Activated naive CD8-positive, alpha-beta T cell treated with anti-CD3 and anti-CD28 coated beads, Interleukin-2, amount 50 U/mL, for 24 hours (primary cell): ENCODE data around the gene TLR9.

Experiments
- ATAC-seq: fragments of 150-1000 bp; cut with Tn5 transposase; one replicate; pipeline ENCODE4 v1.10.0; 2021
- DNase-seq: peaks from one replicate; pipeline ENCODE4 v3.0.0; 2021
- H3K27ac Mint-ChIP-seq: one replicate; pipeline ENCODE4 v1.8.0; 2021; ENCODE audit warnings: mild to moderate bottlenecking, mixed read lengths
- H3K27me3 Mint-ChIP-seq: one replicate; pipeline ENCODE4 v1.8.0; 2021; ENCODE audit warnings: mixed read lengths
- H3K36me3 Mint-ChIP-seq: one replicate; pipeline ENCODE4 v1.8.0; 2021; ENCODE audit warnings: low read depth, mixed read lengths
- H3K4me1 Mint-ChIP-seq: one replicate; pipeline ENCODE4 v1.8.0; 2021; ENCODE audit warnings: mixed read lengths
- H3K4me3 Mint-ChIP-seq: one replicate; pipeline ENCODE4 v1.8.0; 2021; ENCODE audit warnings: mild to moderate bottlenecking, moderate library complexity, mixed read lengths
- H3K9me3 Mint-ChIP-seq: one replicate; pipeline ENCODE4 v1.8.0; 2021; ENCODE audit warnings: mixed read lengths

The TLR9 gene

DNA sequence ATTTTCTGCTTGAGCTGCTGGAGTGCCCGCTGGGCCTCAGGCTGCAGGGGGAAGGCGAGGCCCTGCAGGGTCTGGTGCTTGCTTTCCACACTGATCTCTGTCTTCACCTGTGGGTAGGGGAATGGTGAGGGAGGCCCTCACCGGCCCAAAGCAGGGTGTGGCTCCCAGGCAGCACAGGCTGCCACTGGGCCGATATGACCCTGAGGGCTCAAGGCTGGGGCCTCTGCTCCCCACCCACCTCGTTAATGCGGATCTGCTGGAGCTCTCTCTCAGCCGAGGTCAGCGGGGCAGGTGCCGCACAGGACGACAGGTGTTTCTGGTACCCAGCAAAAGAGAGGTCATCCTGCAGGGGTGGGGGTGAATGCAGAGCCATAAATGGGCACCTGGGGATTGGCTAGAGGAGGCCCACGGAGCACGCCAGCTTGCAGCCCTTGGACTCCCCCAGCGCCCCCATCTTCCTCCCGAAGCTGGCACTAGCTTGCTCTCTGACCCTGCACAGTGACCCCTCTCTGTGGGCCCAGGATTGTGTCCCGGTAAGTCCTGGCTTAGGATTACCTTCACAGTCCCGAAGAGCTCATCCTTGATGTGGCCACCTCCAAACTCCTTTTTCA lies 5.5 kb upstream of the TLR9 start:
- H3K27ac Mint-ChIP-seq: no peak overlapping the region
- ATAC-seq: no peak
- H3K36me3 Mint-ChIP-seq: peaks cover 14% of the 10 kb centered on the region
- no peaks in the 10 kb centered on the region for H3K27me3 Mint-ChIP-seq
- no peak for DNase-seq
- H3K9me3 Mint-ChIP-seq: no peaks in the 10 kb centered on the region
- H3K4me3 Mint-ChIP-seq: no peak overlapping the region
- peaks cover 42% of the 10 kb centered on the region for H3K4me1 Mint-ChIP-seq

- Mint-ChIP-seq H3K4me3 (no peak overlapping the region), H3K9me3 (no peaks in the 10 kb centered on the region), H3K4me1 (peaks cover 42% of the 10 kb centered on the region), H3K27ac (no peak overlapping the region), H3K27me3 (no peaks in the 10 kb centered on the region), H3K36me3 (peaks cover 14% of the 10 kb centered on the region)
- DNase-seq: no peak
- ATAC-seq: no peak
Measured at GRCh38 chr3:52230461-52230860, 5.0 kb upstream of the TLR9 start.

DNA sequence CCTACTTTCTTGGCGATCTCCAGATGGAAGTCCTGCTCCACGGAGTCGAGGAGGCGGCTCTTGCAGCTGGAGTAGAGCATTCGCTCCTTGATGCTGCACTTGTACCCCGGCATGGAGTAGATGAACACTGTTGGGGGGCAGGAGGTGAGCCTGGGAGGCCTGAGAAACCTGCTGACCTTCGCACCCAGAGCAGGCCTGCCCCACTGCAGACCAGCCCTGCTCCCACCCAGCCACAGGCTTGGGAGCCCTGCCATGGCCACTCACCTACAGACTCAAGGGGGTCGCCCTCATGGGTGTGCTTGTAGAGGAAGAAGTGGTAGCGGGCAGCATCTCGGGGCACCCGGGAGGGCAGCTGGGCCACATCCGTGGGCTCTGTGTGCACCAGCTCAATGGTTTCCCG lies 4.2 kb upstream of the TLR9 start:
- ATAC-seq (no peak), DNase-seq (no peak)
- Mint-ChIP-seq H3K27ac (no peak overlapping the region), H3K27me3 (no peaks in the 10 kb centered on the region), H3K4me1 (peaks cover 43% of the 10 kb centered on the region), H3K9me3 (no peaks in the 10 kb centered on the region), H3K4me3 (no peak overlapping the region), H3K36me3 (peaks cover 14% of the 10 kb centered on the region)

- H3K36me3 Mint-ChIP-seq: peaks cover 14% of the 10 kb centered on the region
- peaks cover 46% of the 10 kb centered on the region for H3K4me1 Mint-ChIP-seq
- no peak for DNase-seq
- H3K27ac Mint-ChIP-seq: no peak overlapping the region
- H3K9me3 Mint-ChIP-seq: no peaks in the 10 kb centered on the region
- ATAC-seq: no peak
- no peaks in the 10 kb centered on the region for H3K27me3 Mint-ChIP-seq
- no peak overlapping the region for H3K4me3 Mint-ChIP-seq
Measured at GRCh38 chr3:52228751-52229291, 3.4 kb upstream of the TLR9 start.

DNA sequence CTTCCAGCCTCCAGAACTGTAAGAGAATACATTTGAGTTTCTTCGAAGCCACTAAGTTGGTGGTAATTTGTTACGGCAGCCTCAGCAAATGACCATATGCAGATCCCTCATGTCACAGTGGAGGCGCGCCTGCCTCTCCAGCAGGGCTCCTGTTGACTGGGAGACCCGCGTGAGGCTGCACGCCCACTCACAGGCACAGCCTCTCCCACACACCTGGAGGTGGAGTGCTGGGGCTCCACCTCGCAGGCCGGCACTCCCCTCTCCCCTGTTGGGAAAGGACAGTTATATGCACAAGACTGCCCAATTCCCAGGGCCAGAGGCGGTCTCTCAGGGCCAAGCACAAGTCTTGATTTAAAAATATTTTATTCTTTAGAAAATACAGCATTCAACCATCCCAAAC lies 2.8 kb upstream of the TLR9 start:
- Mint-ChIP-seq H3K27me3 (no peaks in the 10 kb centered on the region), H3K36me3 (peaks cover 14% of the 10 kb centered on the region), H3K9me3 (no peaks in the 10 kb centered on the region), H3K27ac (no peak overlapping the region), H3K4me3 (no peak overlapping the region), H3K4me1 (peaks cover 47% of the 10 kb centered on the region)
- ATAC-seq (no peak), DNase-seq (peak; percentile 4)

GRCh38 chr3:52227766-52228165 lies 2.3 kb upstream of the TLR9 start:
- Mint-ChIP-seq H3K27ac (no peak overlapping the region), H3K4me1 (peaks cover 47% of the 10 kb centered on the region), H3K4me3 (no peak overlapping the region), H3K27me3 (no peaks in the 10 kb centered on the region), H3K9me3 (no peaks in the 10 kb centered on the region), H3K36me3 (peaks cover 14% of the 10 kb centered on the region)
- ATAC-seq (no peak), DNase-seq (peak; percentile 2)

DNA sequence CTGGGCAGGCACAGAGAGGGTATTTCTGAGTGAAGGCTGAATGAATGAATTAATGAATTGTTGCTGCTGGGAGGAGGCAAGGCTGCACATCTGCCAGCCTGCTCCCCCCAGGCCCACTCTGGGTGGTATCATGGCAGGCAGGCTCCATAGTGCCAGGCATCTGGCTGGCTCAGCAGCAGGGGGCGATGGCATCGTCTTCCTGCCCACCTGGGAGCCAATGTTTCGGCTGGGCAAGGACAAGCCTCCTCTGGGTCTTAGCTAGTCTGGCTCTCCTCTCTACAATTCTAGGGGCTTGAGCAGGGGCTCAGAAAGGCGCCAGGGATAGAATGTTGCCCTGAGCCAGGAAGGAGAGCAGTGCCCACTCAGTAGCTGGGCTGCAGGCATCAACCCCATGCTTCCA lies 1.7 kb upstream of the TLR9 start:
- Mint-ChIP-seq H3K9me3 (no peaks in the 10 kb centered on the region), H3K27me3 (no peaks in the 10 kb centered on the region), H3K4me1 (peaks cover 47% of the 10 kb centered on the region), H3K27ac (peak overlapping the region; percentile 68), H3K36me3 (peaks cover 14% of the 10 kb centered on the region), H3K4me3 (no peak overlapping the region)
- peak; percentile 11 for DNase-seq
- ATAC-seq: no peak

GRCh38 chr3:52226229-52226817 lies 878 bp upstream of the TLR9 start:
- H3K36me3 Mint-ChIP-seq: peaks cover 11% of the 10 kb centered on the region
- peak overlapping the region; percentile 68 for H3K27ac Mint-ChIP-seq
- ATAC-seq (no peak), DNase-seq (no peak)
- H3K9me3 Mint-ChIP-seq: no peaks in the 10 kb centered on the region
- H3K4me1 Mint-ChIP-seq: peaks cover 51% of the 10 kb centered on the region
- H3K27me3 Mint-ChIP-seq: no peaks in the 10 kb centered on the region
- H3K4me3 Mint-ChIP-seq: peak overlapping the region; percentile 56

DNA sequence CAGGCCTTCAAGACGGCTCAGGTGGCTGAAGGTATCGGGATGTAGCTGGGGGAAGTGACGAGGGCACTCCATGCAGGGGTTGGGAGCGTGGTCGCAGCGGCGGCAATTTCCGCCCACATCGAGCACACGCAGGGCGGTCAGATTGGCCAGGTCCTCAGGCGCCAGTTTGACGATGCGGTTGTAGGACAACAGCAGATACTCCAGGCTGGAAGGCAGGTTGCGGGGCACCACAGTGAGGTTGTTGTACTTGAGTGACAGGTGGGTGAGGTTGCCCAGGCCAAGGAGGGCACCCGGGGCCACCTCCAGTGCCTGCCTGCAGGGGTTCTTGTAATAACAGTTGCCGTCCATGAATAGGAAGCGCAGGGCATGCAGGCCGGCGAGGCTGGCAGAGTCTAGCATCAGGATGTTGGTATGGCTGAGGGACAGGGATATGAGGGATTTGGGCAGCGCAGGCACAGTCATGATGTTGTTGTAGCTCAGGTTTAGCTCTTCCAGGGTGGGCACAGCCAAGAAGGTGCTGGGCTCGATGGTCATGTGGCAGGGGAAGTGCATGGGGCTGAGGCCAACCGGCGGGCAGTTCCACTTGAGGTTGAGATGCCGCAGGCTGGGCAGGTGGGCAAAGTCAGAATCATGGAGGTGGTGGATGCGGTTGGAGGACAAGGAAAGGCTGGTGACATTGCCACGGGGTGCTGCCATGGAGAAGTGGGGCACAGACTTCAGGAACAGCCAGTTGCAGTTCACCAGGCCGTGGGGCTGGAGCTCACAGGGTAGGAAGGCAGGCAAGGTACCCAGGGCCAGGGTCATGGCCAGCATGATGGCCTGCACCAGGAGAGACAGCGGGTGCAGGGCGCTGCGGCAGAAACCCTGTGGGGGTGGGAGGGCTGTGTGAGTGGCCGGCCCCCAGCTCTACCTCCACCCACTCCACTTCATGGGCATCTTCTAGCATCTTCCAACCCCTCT lies 1.7 kb downstream of the TLR9 start:
- Mint-ChIP-seq H3K36me3 (no peaks in the 10 kb centered on the region), H3K9me3 (no peaks in the 10 kb centered on the region), H3K4me3 (no peak overlapping the region), H3K27me3 (no peaks in the 10 kb centered on the region), H3K4me1 (peaks cover 71% of the 10 kb centered on the region), H3K27ac (peak overlapping the region; percentile 41)
- DNase-seq (peak; percentile 2), ATAC-seq (no peak)

GRCh38 chr3:52222319-52223221 lies 2.9 kb downstream of the TLR9 start:
- Mint-ChIP-seq H3K4me3 (peak overlapping the region; percentile 71), H3K9me3 (no peaks in the 10 kb centered on the region), H3K27me3 (no peaks in the 10 kb centered on the region), H3K27ac (peak overlapping the region; percentile 31), H3K4me1 (peaks cover 82% of the 10 kb centered on the region), H3K36me3 (no peaks in the 10 kb centered on the region)
- DNase-seq (peak; percentile 3), ATAC-seq (no peak)

DNA sequence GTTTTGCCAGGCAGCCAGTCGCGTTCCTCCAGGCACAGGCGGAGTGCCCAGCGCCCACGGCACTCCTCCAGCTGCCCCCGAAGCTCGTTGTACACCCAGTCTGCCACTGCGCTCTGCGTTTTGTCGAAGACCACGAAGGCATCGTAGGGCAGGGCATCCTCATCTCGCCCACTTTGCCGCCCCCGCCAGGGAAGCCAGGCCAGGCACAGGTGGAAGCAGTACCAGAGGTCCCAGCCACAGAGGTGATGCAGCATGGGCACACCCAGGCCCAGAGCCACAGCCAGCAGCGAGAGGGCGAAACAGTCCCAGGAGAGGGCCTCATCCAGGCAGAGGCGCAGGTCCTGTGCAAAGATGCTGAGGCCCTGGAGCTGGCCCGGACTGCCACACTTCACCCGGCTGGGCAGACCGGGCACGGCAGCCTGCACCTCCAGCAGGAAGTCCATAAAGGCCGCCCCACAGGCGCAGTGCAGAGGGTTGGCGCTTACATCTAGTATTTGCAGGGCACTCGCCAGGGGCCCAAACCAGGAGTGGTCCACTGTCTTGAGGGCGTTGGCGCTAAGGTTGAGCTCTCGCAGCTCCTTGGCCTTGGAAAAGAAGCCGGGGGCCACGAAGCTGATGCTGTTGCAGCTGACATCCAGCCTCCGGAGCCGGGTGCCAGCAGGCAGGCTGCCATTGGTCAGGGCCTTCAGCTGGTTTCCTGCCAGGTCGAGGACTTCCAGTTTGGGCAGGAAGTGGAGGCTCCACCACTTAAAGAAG lies 3.7 kb downstream of the TLR9 start:
- H3K27me3 Mint-ChIP-seq: no peaks in the 10 kb centered on the region
- H3K4me3 Mint-ChIP-seq: peak overlapping the region; percentile 71
- no peaks in the 10 kb centered on the region for H3K9me3 Mint-ChIP-seq
- no peak for ATAC-seq
- peaks cover 87% of the 10 kb centered on the region for H3K4me1 Mint-ChIP-seq
- H3K27ac Mint-ChIP-seq: peak overlapping the region; percentile 31
- H3K36me3 Mint-ChIP-seq: peaks cover under 1% of the 10 kb centered on the region
- peak; percentile 41 for DNase-seq

- no peak overlapping the region for H3K27ac Mint-ChIP-seq
- DNase-seq (no peak), ATAC-seq (no peak)
- H3K4me1 Mint-ChIP-seq: peaks cover 85% of the 10 kb centered on the region
- H3K36me3 Mint-ChIP-seq: peaks cover 5% of the 10 kb centered on the region
- H3K4me3 Mint-ChIP-seq: no peak overlapping the region
- H3K9me3 Mint-ChIP-seq: no peaks in the 10 kb centered on the region
- H3K27me3 Mint-ChIP-seq: no peaks in the 10 kb centered on the region
Measured at GRCh38 chr3:52221141-52221562, 4.3 kb downstream of the TLR9 start.

- Mint-ChIP-seq H3K27ac (no peak overlapping the region), H3K9me3 (no peaks in the 10 kb centered on the region), H3K36me3 (peaks cover 7% of the 10 kb centered on the region), H3K4me1 (peaks cover 78% of the 10 kb centered on the region), H3K27me3 (no peaks in the 10 kb centered on the region), H3K4me3 (no peak overlapping the region)
- peak; percentile 94 for DNase-seq
- ATAC-seq: peak; percentile 63
Measured at GRCh38 chr3:52220380-52221026, 4.9 kb downstream of the TLR9 start.
